Measurements from ENCODE around the gene NR2F2.

Gene NR2F2
- total RNA-seq = 0 reads per million in 3 donors

GRCh38 chr15:96330450-96331143, at the start of gene NR2F2:
Gene NR2F2 (plus strand): TSS chr15:96330700. CDS start chr15:96332106, 1,406 bp downstream.
- Histone ChIP-seq H3K4me1 (ENCODE audit: control insufficient read depth, insufficient read depth, low read length, poor library complexity, severe bottlenecking) (peaks cover 4% of the 10 kb centered on the region), H3K4me3 (ENCODE audit: insufficient read depth, low read depth, low read length, poor library complexity, severe bottlenecking) (peak within 1 kb of the TSS; percentile 38), H3K36me3 (ENCODE audit: control insufficient read depth, insufficient read depth, low read length) (no peaks in the 10 kb centered on the region), H3K9me3 (ENCODE audit: control insufficient read depth, low read length) (no peaks in the 10 kb centered on the region), H3K27me3 (replicated peaks; ENCODE audit: control insufficient read depth, insufficient read depth, low read length, poor library complexity, severe bottlenecking) (peaks cover 53% of the 10 kb centered on the region), H3K27ac (ENCODE audit: insufficient read depth, low read length, poor library complexity, severe bottlenecking) (no peak within 1 kb of the TSS)
- peak in 1 of 3 donors; percentile 14 for DNase-seq

DNA sequence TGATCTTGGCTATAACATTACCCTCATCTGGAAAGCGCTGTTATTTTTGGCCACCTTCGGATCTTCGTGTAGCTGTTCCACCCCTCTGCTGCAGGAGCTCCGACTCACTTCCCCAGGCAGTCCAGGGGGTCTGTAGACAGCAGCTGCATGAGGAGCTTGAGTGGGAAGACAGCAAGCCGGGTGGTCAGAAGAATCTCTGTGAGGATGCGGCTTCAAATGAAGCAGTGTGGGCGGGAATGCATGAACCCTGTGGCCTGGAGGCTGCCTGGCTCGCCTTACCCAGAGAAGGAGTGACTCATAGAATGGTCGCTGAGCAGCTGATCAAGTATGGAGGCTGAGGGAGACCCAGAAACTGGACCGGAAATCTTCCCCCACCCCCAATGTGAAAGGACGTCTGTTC, 45.2 kb upstream of the NR2F2 start:
- Histone ChIP-seq H3K4me3 (ENCODE audit: insufficient read depth, low read depth, low read length, poor library complexity, severe bottlenecking) (no peak overlapping the region), H3K4me1 (ENCODE audit: control insufficient read depth, insufficient read depth, low read length, poor library complexity, severe bottlenecking) (no peaks in the 10 kb centered on the region), H3K27me3 (replicated peaks; ENCODE audit: control insufficient read depth, insufficient read depth, low read length, poor library complexity, severe bottlenecking) (peaks cover 3% of the 10 kb centered on the region), H3K27ac (ENCODE audit: insufficient read depth, low read length, poor library complexity, severe bottlenecking) (no peak overlapping the region), H3K36me3 (ENCODE audit: control insufficient read depth, insufficient read depth, low read length) (no peaks in the 10 kb centered on the region), H3K9me3 (ENCODE audit: control insufficient read depth, low read length) (no peaks in the 10 kb centered on the region)
- no peak for DNase-seq

DNA sequence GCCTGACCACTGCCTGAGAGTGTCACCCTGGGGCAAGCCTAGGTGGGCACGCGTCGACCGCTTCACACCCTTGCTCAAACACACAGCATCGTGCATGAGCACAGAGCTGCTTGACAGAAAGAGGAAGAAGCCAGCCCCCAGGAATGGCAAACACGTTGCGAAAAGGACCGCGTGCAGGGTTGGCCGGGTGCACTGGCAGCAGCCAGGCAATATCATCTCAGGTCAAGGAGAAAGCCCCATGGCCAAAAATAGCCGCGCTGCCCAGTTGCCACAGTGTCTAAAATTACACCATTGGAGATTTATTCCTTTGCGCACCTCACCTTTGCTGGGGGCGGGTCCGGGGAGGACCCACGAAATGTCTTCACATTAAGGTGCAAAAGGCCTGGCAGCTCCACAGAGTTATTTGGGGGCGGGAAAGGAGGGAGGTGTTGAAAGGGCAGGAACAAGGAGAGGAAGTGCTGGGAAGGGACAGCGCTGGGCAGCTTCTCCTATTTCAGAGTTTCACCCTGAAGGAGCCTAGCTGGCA, 44.7 kb upstream of the NR2F2 start:
- no peak for DNase-seq
- no peak overlapping the region for H3K27ac ChIP-seq (ENCODE audit: insufficient read depth, low read length, poor library complexity, severe bottlenecking)

DNA sequence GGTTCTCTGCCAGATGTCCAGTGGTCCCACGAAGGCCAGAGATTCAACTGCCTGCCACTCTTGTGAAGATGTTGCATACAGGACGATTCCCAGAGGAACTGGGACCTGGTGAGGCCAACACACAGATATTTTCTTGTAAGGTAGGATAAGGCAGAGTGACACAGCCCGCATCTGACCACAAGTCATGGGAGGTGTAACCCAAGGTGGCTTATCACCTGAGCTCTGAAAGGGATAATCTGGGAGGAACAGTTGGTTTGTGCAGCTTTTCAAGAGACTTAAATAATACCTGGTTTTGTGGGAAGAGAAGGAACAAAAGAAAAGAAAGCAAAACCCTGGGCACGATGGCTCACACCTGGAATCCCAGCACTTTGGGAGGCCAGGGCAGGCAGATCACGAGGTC, 39.8 kb upstream of the NR2F2 start:
- no peak overlapping the region for H3K4me3 ChIP-seq (ENCODE audit: insufficient read depth, low read depth, low read length, poor library complexity, severe bottlenecking)
- DNase-seq = no peak
- H3K9me3 ChIP-seq (ENCODE audit: control insufficient read depth, low read length) = no peaks in the 10 kb centered on the region

More for the DNA sequence above, 44.7 kb upstream of the NR2F2 start:
- no peaks in the 10 kb centered on the region for H3K36me3 ChIP-seq (ENCODE audit: control insufficient read depth, insufficient read depth, low read length)
- H3K27me3 ChIP-seq (replicated peaks; ENCODE audit: control insufficient read depth, insufficient read depth, low read length, poor library complexity, severe bottlenecking) = peaks cover 3% of the 10 kb centered on the region
- no peaks in the 10 kb centered on the region for H3K9me3 ChIP-seq (ENCODE audit: control insufficient read depth, low read length)
- no peak overlapping the region for H3K4me3 ChIP-seq (ENCODE audit: insufficient read depth, low read depth, low read length, poor library complexity, severe bottlenecking)
- H3K4me1 ChIP-seq (ENCODE audit: control insufficient read depth, insufficient read depth, low read length, poor library complexity, severe bottlenecking) = no peaks in the 10 kb centered on the region

DNA sequence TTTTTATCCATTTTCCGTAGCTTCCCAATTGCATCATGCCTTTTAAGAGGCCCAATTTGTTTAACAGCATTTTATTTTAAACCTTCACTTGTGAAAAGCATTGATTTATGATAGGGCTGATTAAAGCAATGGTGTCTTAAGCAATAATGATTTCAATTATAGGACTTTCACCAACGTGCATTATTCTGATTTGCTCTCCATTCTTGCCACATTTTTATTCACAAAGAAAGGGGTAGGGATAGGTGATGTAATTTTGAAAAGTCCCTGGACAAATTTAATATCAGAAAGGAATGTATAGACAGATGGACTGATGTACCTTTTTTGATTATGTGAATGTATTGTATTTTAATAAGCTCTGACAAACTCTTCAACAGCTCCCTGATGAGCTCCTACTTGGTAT, 37.9 kb upstream of the NR2F2 start:
- Histone ChIP-seq H3K4me1 (ENCODE audit: control insufficient read depth, insufficient read depth, low read length, poor library complexity, severe bottlenecking) (no peaks in the 10 kb centered on the region), H3K9me3 (ENCODE audit: control insufficient read depth, low read length) (no peaks in the 10 kb centered on the region), H3K27me3 (replicated peaks; ENCODE audit: control insufficient read depth, insufficient read depth, low read length, poor library complexity, severe bottlenecking) (peaks cover 1% of the 10 kb centered on the region), H3K4me3 (ENCODE audit: insufficient read depth, low read depth, low read length, poor library complexity, severe bottlenecking) (no peak overlapping the region), H3K27ac (ENCODE audit: insufficient read depth, low read length, poor library complexity, severe bottlenecking) (no peak overlapping the region), H3K36me3 (ENCODE audit: control insufficient read depth, insufficient read depth, low read length) (no peaks in the 10 kb centered on the region)
- no peak for DNase-seq

More for the DNA sequence above, 39.8 kb upstream of the NR2F2 start:
- no peaks in the 10 kb centered on the region for H3K4me1 ChIP-seq (ENCODE audit: control insufficient read depth, insufficient read depth, low read length, poor library complexity, severe bottlenecking)
- no peaks in the 10 kb centered on the region for H3K36me3 ChIP-seq (ENCODE audit: control insufficient read depth, insufficient read depth, low read length)
- no peak overlapping the region for H3K27ac ChIP-seq (ENCODE audit: insufficient read depth, low read length, poor library complexity, severe bottlenecking)
- peaks cover 3% of the 10 kb centered on the region for H3K27me3 ChIP-seq (replicated peaks; ENCODE audit: control insufficient read depth, insufficient read depth, low read length, poor library complexity, severe bottlenecking)

- no peaks in the 10 kb centered on the region for H3K36me3 ChIP-seq (ENCODE audit: control insufficient read depth, insufficient read depth, low read length)
- H3K4me3 ChIP-seq (ENCODE audit: insufficient read depth, low read depth, low read length, poor library complexity, severe bottlenecking) = no peak overlapping the region
- H3K27ac ChIP-seq (ENCODE audit: insufficient read depth, low read length, poor library complexity, severe bottlenecking) = no peak overlapping the region
- H3K4me1 ChIP-seq (ENCODE audit: control insufficient read depth, insufficient read depth, low read length, poor library complexity, severe bottlenecking) = no peaks in the 10 kb centered on the region
- no peaks in the 10 kb centered on the region for H3K27me3 ChIP-seq (replicated peaks; ENCODE audit: control insufficient read depth, insufficient read depth, low read length, poor library complexity, severe bottlenecking)
- no peak for DNase-seq
- no peaks in the 10 kb centered on the region for H3K9me3 ChIP-seq (ENCODE audit: control insufficient read depth, low read length)
Observed at GRCh38 chr15:96293441-96293840, 37.1 kb upstream of the NR2F2 start.

GRCh38 chr15:96294766-96295165, 35.7 kb upstream of the NR2F2 start:
- Histone ChIP-seq H3K27me3 (replicated peaks; ENCODE audit: control insufficient read depth, insufficient read depth, low read length, poor library complexity, severe bottlenecking) (no peaks in the 10 kb centered on the region), H3K9me3 (ENCODE audit: control insufficient read depth, low read length) (no peaks in the 10 kb centered on the region), H3K36me3 (ENCODE audit: control insufficient read depth, insufficient read depth, low read length) (no peaks in the 10 kb centered on the region), H3K4me1 (ENCODE audit: control insufficient read depth, insufficient read depth, low read length, poor library complexity, severe bottlenecking) (no peaks in the 10 kb centered on the region), H3K27ac (ENCODE audit: insufficient read depth, low read length, poor library complexity, severe bottlenecking) (no peak overlapping the region), H3K4me3 (ENCODE audit: insufficient read depth, low read depth, low read length, poor library complexity, severe bottlenecking) (no peak overlapping the region)
- DNase-seq = no peak

GRCh38 chr15:96296264-96296663, 34.2 kb upstream of the NR2F2 start:
- no peaks in the 10 kb centered on the region for H3K4me1 ChIP-seq (ENCODE audit: control insufficient read depth, insufficient read depth, low read length, poor library complexity, severe bottlenecking)
- H3K36me3 ChIP-seq (ENCODE audit: control insufficient read depth, insufficient read depth, low read length) = no peaks in the 10 kb centered on the region
- H3K4me3 ChIP-seq (ENCODE audit: insufficient read depth, low read depth, low read length, poor library complexity, severe bottlenecking) = no peak overlapping the region
- no peak for DNase-seq
- H3K9me3 ChIP-seq (ENCODE audit: control insufficient read depth, low read length) = no peaks in the 10 kb centered on the region
- no peak overlapping the region for H3K27ac ChIP-seq (ENCODE audit: insufficient read depth, low read length, poor library complexity, severe bottlenecking)
- H3K27me3 ChIP-seq (replicated peaks; ENCODE audit: control insufficient read depth, insufficient read depth, low read length, poor library complexity, severe bottlenecking) = no peaks in the 10 kb centered on the region

- no peak overlapping the region for H3K4me3 ChIP-seq (ENCODE audit: insufficient read depth, low read depth, low read length, poor library complexity, severe bottlenecking)
- no peaks in the 10 kb centered on the region for H3K9me3 ChIP-seq (ENCODE audit: control insufficient read depth, low read length)
- no peaks in the 10 kb centered on the region for H3K36me3 ChIP-seq (ENCODE audit: control insufficient read depth, insufficient read depth, low read length)
- H3K27me3 ChIP-seq (replicated peaks; ENCODE audit: control insufficient read depth, insufficient read depth, low read length, poor library complexity, severe bottlenecking) = no peaks in the 10 kb centered on the region
- H3K27ac ChIP-seq (ENCODE audit: insufficient read depth, low read length, poor library complexity, severe bottlenecking) = no peak overlapping the region
- H3K4me1 ChIP-seq (ENCODE audit: control insufficient read depth, insufficient read depth, low read length, poor library complexity, severe bottlenecking) = no peaks in the 10 kb centered on the region
- no peak for DNase-seq
Observed at GRCh38 chr15:96297783-96298182, 32.7 kb upstream of the NR2F2 start.

GRCh38 chr15:96298217-96298616, 32.3 kb upstream of the NR2F2 start:
- Histone ChIP-seq H3K4me1 (ENCODE audit: control insufficient read depth, insufficient read depth, low read length, poor library complexity, severe bottlenecking) (no peaks in the 10 kb centered on the region), H3K27ac (ENCODE audit: insufficient read depth, low read length, poor library complexity, severe bottlenecking) (no peak overlapping the region), H3K36me3 (ENCODE audit: control insufficient read depth, insufficient read depth, low read length) (no peaks in the 10 kb centered on the region), H3K4me3 (ENCODE audit: insufficient read depth, low read depth, low read length, poor library complexity, severe bottlenecking) (no peak overlapping the region), H3K27me3 (replicated peaks; ENCODE audit: control insufficient read depth, insufficient read depth, low read length, poor library complexity, severe bottlenecking) (no peaks in the 10 kb centered on the region), H3K9me3 (ENCODE audit: control insufficient read depth, low read length) (no peaks in the 10 kb centered on the region)
- no peak for DNase-seq

Data from effector memory CD4-positive, alpha-beta T cell (primary cell).